Fibroblast of the conjunctiva (primary cell): Measurements from ENCODE around the gene BTBD10.
"Not testable (repeated sequence)": the region's sequence is repeated elsewhere in the genome, so short reads cannot be mapped to it uniquely, and the experiment has no call there.

Experiments
- DNase-seq: peaks from one replicate; pipeline ENCODE4 v3.0.0-alpha.2; 2010; ENCODE audit warnings: low read depth

BTBD10 gene

GRCh38 chr11:13440100-13440855 is 22.7 kb downstream of the BTBD10 start:
- DNase-seq = peak; percentile 83

GRCh38 chr11:13438291-13438690 is 24.7 kb downstream of the BTBD10 start:
- no peak for DNase-seq

GRCh38 chr11:13436836-13437235 is 26.2 kb downstream of the BTBD10 start:
- DNase-seq = not testable (repeated sequence)

GRCh38 chr11:13434247-13435205 is 28.5 kb downstream of the BTBD10 start:
- DNase-seq = no peak

- DNase-seq = no peak
These were observed 29.6 kb downstream of the BTBD10 start for GRCh38 chr11:13433437-13433836.

GRCh38 chr11:13429836-13430235 is 33.2 kb downstream of the BTBD10 start:
- DNase-seq = no peak

GRCh38 chr11:13429288-13429687 is 33.7 kb downstream of the BTBD10 start:
- DNase-seq = no peak

GRCh38 chr11:13427440-13427839 is 35.6 kb downstream of the BTBD10 start:
- no peak for DNase-seq

GRCh38 chr11:13423372-13423771 is 39.6 kb downstream of the BTBD10 start:
- DNase-seq = no peak

- no peak for DNase-seq
These were observed 41.5 kb downstream of the BTBD10 start for GRCh38 chr11:13421561-13421960.

- peak; percentile 1 for DNase-seq
These were observed 47.8 kb downstream of the BTBD10 start for GRCh38 chr11:13415201-13415600.

- no peak for DNase-seq
These were observed 57.8 kb downstream of the BTBD10 start for GRCh38 chr11:13405220-13405619.

- DNase-seq = not testable (repeated sequence)
These were observed 64.7 kb downstream of the BTBD10 start for GRCh38 chr11:13398335-13398734.

GRCh38 chr11:13391217-13391616 is 71.8 kb downstream of the BTBD10 start:
- no peak for DNase-seq

GRCh38 chr11:13388741-13389140 is 74.3 kb downstream of the BTBD10 start:
- no peak for DNase-seq

- no peak for DNase-seq
These were observed 76.5 kb downstream of the BTBD10 start for GRCh38 chr11:13386567-13386966.

- peak; percentile 30 for DNase-seq
These were observed 77.9 kb downstream of the BTBD10 start for GRCh38 chr11:13384908-13385640.

GRCh38 chr11:13382751-13383150 is 80.3 kb downstream of the BTBD10 start:
- no peak for DNase-seq

GRCh38 chr11:13380731-13381130 is 82.3 kb downstream of the BTBD10 start:
- no peak for DNase-seq

GRCh38 chr11:13378316-13378715 is 84.7 kb downstream of the BTBD10 start:
- no peak for DNase-seq

- DNase-seq = no peak
These were observed 86.2 kb downstream of the BTBD10 start for GRCh38 chr11:13376838-13377237.

GRCh38 chr11:13376402-13376801 is 86.6 kb downstream of the BTBD10 start:
- DNase-seq = no peak
